GM23338 (cell line): ENCODE data around the gene PCF11. TPM values are rescaled to one million over a fixed set of nuclear protein-coding genes. Genes with fewer than 3 reads are reported as not detected.

Source experiments
- ATAC-seq: fragments of 200-7000 bp; cut with Tn5 transposase; 3 replicates; pipeline ENCODE4 v1.9.1; 2020
- DNase-seq: peaks from one replicate; pipeline ENCODE4 v3.0.0-alpha.2; 2015; ENCODE audit warnings: low spot score
- H2AFZ ChIP-seq: fragments of 200-600 bp; sonication (generic); 2 replicates; pipeline ENCODE4 v1.8.0; 2016; ENCODE audit warnings: antibody characterized with exemption, mild to moderate bottlenecking, moderate library complexity
- H3F3A ChIP-seq: fragments of 200-600 bp; sonication (generic); replicated peaks from 2 replicates; pipeline ENCODE4 v1.8.0; 2017; ENCODE audit warnings: antibody characterized with exemption, mixed run types, low read depth
- H3K27ac ChIP-seq: fragments of 200-600 bp; sonication (generic); 2 replicates; pipeline ENCODE4 v1.6.1; 2016; ENCODE audit warnings: low read depth
- H3K27me3 ChIP-seq: fragments of 200-600 bp; sonication (generic); 2 replicates; pipeline ENCODE4 v1.8.0; 2016; ENCODE audit warnings: mild to moderate bottlenecking, mixed run types, moderate library complexity; ENCODE audit not compliant: insufficient read depth
- H3K36me3 ChIP-seq: fragments of 200-600 bp; sonication (generic); 2 replicates; pipeline ENCODE4 v1.8.0; 2016; ENCODE audit warnings: mild to moderate bottlenecking; ENCODE audit not compliant: insufficient read depth
- H3K4me1 ChIP-seq: fragments of 200-600 bp; sonication (generic); 2 replicates; pipeline ENCODE4 v1.8.0; 2016; ENCODE audit warnings: mild to moderate bottlenecking, moderate library complexity; ENCODE audit not compliant: insufficient read depth
- H3K4me2 ChIP-seq: fragments of 200-600 bp; sonication (generic); 2 replicates; pipeline ENCODE4 v1.7.1; 2017; ENCODE audit warnings: mixed run types
- H3K4me3 ChIP-seq: fragments of 200-600 bp; sonication (generic); 2 replicates; pipeline ENCODE4 v1.6.1; 2016; ENCODE audit warnings: mixed run types
- H3K79me2 ChIP-seq: fragments of 200-600 bp; sonication (generic); replicated peaks from 2 replicates; pipeline ENCODE4 v1.8.0; 2017; ENCODE audit warnings: mild to moderate bottlenecking; ENCODE audit not compliant: insufficient read depth
- H3K9me2 ChIP-seq: fragments of 200-600 bp; sonication (generic); 2 replicates; pipeline ENCODE4 v1.8.0; 2017; ENCODE audit not compliant: insufficient read depth
- H4K20me1 ChIP-seq: fragments of 200-600 bp; sonication (generic); replicated peaks from 2 replicates; pipeline ENCODE4 v1.8.0; 2017; ENCODE audit warnings: mild to moderate bottlenecking; ENCODE audit not compliant: insufficient read depth
- H3K27ac Mint-ChIP-seq: 2 replicates; pipeline ENCODE4 v1.8.0; 2020; ENCODE audit warnings: inconsistent platforms, mild to moderate bottlenecking, moderate library complexity, mixed read lengths
- H3K27me3 Mint-ChIP-seq: 3 replicates; pipeline ENCODE4 v1.8.0; 2022; ENCODE audit warnings: low read depth, mild to moderate bottlenecking, moderate library complexity, mixed read lengths, inconsistent platforms; ENCODE audit not compliant: insufficient read depth, poor library complexity
- H3K36me3 Mint-ChIP-seq: 3 replicates; pipeline ENCODE4 v1.8.0; 2021; ENCODE audit warnings: low read depth, mild to moderate bottlenecking, inconsistent platforms, moderate library complexity, mixed read lengths
- H3K4me1 Mint-ChIP-seq: 3 replicates; pipeline ENCODE4 v1.8.0; 2020; ENCODE audit warnings: mild to moderate bottlenecking, inconsistent platforms, mixed read lengths
- H3K4me3 Mint-ChIP-seq: 3 replicates; pipeline ENCODE4 v1.8.0; 2021; ENCODE audit warnings: moderate library complexity, mild to moderate bottlenecking, inconsistent platforms, mixed read lengths
- H3K9me3 Mint-ChIP-seq: 3 replicates; pipeline ENCODE4 v1.8.0; 2020; ENCODE audit warnings: moderate library complexity, mild to moderate bottlenecking, inconsistent platforms, mixed read lengths
- CREB1 ChIP-seq: fragments of 250-450 bp; sonication (Bioruptor Pico); IDR thresholded peaks from 2 replicates; pipeline ENCODE4 v1.5.0; 2020; ENCODE audit warnings: low read depth, mild to moderate bottlenecking, moderate library complexity
- CTCF ChIP-seq, 2 experiments: fragments of 200-600 bp in 1 of 2; sonication (generic) in 1 of 2; conservative IDR thresholded peaks; 2 replicates each; pipeline versions ENCODE4 v1.5.1 to v1.6.1; 2016 to 2017; ENCODE audit warnings: antibody characterized with exemption in 2 of 2, low read depth in 2 of 2, mild to moderate bottlenecking in 2 of 2, moderate library complexity in 1 of 2
- EZH2 ChIP-seq: fragments of 200-600 bp; sonication (generic); IDR thresholded peaks from one replicate; pipeline ENCODE4 v1.8.0; 2017; ENCODE audit warnings: antibody characterized with exemption, mild to moderate bottlenecking, low read depth; ENCODE audit not compliant: unreplicated experiment
- EZH2phosphoT487 ChIP-seq: fragments of 200-600 bp; sonication (generic); IDR thresholded peaks from one replicate; pipeline ENCODE4 v1.8.1; 2018; ENCODE audit warnings: antibody characterized with exemption; ENCODE audit not compliant: unreplicated experiment
- JUNB ChIP-seq: IDR thresholded peaks from one replicate; pipeline ENCODE4 v1.6.1; 2016; ENCODE audit warnings: antibody characterized with exemption; ENCODE audit not compliant: unreplicated experiment
- POLR2AphosphoS5 ChIP-seq: IDR thresholded peaks from 2 replicates; pipeline ENCODE4 v1.6.1; 2016; ENCODE audit warnings: antibody characterized with exemption, low read depth
- STAT1 ChIP-seq: IDR thresholded peaks from one replicate; pipeline ENCODE4 v1.6.1; 2016; ENCODE audit warnings: antibody characterized with exemption; ENCODE audit not compliant: unreplicated experiment
- ZNF114 ChIP-seq: fragments of 250-450 bp; sonication (Bioruptor Pico); IDR thresholded peaks from 2 replicates; pipeline ENCODE4 v1.5.0; 2020; ENCODE audit warnings: mild to moderate bottlenecking, moderate library complexity
- polyA plus RNA-seq: library from polyadenylated mRNA; unstranded; fragments of >200 nt; fragmentation: Nextera tagmentation; extraction: Ambion mirVana; gene quantifications from 2 replicates; pipeline ENCODE4 v1.2.1, GENCODE V29; 2016
- total RNA-seq: library from RNA; depleted of rRNA; stranded (reverse); fragments of >200 nt; shearing (Covaris generic); gene quantifications from 2 replicates; pipeline ENCODE4 v1.2.3, GENCODE V29; 2014
- TF ChIP-seq, protein P1 (sequence below): IDR thresholded peaks from 2 replicates; pipeline ENCODE4 v1.6.1; 2016; ENCODE audit warnings: antibody characterized with exemption
- TF ChIP-seq, protein P2 (sequence below): IDR thresholded peaks from one replicate; pipeline ENCODE4 v1.6.1; 2018; ENCODE audit warnings: antibody characterized with exemption; ENCODE audit not compliant: unreplicated experiment

Gene PCF11
- total and polyA plus RNA-seq, 2 experiments from 2014 or later: 23.0 to 44.2 TPM

DNA sequence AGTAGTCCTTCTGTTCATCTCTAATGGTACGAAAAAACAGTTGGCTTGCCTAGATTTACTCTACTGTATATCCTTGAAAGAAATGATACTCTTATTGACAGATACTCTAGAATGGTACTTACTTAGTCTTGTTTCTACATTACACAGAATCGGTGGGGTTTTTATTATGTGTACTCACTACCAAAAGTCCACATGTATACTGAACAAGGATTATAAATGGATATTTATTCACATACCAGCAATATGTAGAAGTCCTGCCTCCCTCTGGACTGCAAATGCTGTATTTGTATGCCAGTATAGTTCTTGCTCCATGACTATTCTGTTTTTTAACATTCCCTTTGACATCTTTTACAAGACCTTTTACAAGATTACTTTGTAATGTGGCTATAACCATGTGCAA lies 13.9 kb downstream of the PCF11 start (continued):
- TF ChIP-seq CREB1 (CRISPR knock-in tag) (no peak), CTCF (conservative IDR thresholded peaks at IDR 0.05; ENCODE audit: low read depth in 2 of 2) (no peak), STAT1 (no peak), JUNB (no peak)

DNA sequence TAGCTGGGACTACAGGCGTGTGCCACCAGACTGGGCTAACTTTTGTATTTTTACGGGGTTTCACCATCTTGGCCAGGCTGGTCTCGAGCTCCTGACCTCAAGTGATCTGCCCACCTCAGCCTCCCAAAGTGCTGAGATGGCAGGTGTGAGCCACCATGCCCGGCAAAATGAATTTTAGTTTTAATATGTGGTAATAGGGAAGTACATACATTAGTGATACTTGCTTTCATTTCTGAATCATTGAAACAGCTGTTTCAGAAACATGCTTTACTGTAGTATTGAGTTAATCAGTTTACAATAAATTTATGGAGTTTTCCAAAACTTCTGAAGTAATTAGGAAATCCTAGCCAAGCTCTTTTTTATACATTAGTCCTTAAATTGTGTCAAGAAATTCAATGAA lies 15.6 kb downstream of the PCF11 start:
- H3K4me3 ChIP-seq: no peak overlapping the region
- H2AFZ ChIP-seq: no peak overlapping the region
- H3K4me2 ChIP-seq: no peak overlapping the region
- H3K79me2 ChIP-seq: peaks cover 89% of the 10 kb centered on the region
- no peaks in the 10 kb centered on the region for H3K4me1 ChIP-seq
- no peak overlapping the region for H3K27ac Mint-ChIP-seq
- H3K9me2 ChIP-seq: no peaks in the 10 kb centered on the region
- no peaks in the 10 kb centered on the region for H3K9me3 Mint-ChIP-seq
- no peak for TF ChIP-seq CTCF (conservative IDR thresholded peaks at IDR 0.05; ENCODE audit: low read depth in 2 of 2)
- TF ChIP-seq CREB1 (CRISPR knock-in tag): no peak
- ATAC-seq (no peak), DNase-seq (no peak)
- peaks cover 43% of the 10 kb centered on the region for H4K20me1 ChIP-seq
- H3F3A ChIP-seq: no peaks in the 10 kb centered on the region
- no peak overlapping the region for H3K4me3 Mint-ChIP-seq
- no peak overlapping the region for H3K27ac ChIP-seq
- no peaks in the 10 kb centered on the region for H3K27me3 ChIP-seq
- H3K36me3 Mint-ChIP-seq: peaks cover 76% of the 10 kb centered on the region
- peaks cover 53% of the 10 kb centered on the region for H3K36me3 ChIP-seq
- H3K4me1 Mint-ChIP-seq: peaks cover 7% of the 10 kb centered on the region; the same call in 1 of the 3 replicates
- H3K27me3 Mint-ChIP-seq: peaks cover 2% of the 10 kb centered on the region

DNA sequence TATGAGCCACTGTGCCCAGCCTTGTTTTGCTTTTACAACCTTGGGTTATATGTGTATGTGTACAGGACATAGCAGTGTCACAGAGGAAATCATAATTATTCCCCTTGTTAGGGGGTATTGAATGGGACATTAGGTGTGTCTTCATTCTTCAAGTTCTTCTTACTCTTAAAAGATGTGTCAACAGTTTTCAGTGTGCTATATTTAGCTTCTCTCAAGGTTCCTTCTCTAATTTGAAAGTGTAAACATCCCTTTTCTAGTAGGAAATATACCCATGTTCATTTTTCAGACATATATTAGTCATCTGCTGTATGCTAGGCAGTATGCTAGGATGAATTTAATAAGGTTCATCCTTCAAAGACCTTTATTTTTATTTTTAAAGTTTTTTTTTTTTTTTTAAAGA lies 17.1 kb downstream of the PCF11 start:
- Histone ChIP-seq H4K20me1 (peaks cover 41% of the 10 kb centered on the region), H3K4me3 (no peak overlapping the region), H3K79me2 (peaks cover 74% of the 10 kb centered on the region), H2AFZ (no peak overlapping the region), H3K4me1 (no peaks in the 10 kb centered on the region), H3K27ac (no peak overlapping the region), H3K9me2 (no peaks in the 10 kb centered on the region), H3K4me2 (no peak overlapping the region), H3K36me3 (peaks cover 58% of the 10 kb centered on the region), H3K27me3 (no peaks in the 10 kb centered on the region), H3F3A (no peaks in the 10 kb centered on the region)
- ATAC-seq (no peak), DNase-seq (no peak)
- peaks cover 72% of the 10 kb centered on the region for H3K36me3 Mint-ChIP-seq
- H3K4me1 Mint-ChIP-seq: peaks cover 7% of the 10 kb centered on the region; the same call in 1 of the 3 replicates
- no peak overlapping the region for H3K4me3 Mint-ChIP-seq
- no peaks in the 10 kb centered on the region for H3K27me3 Mint-ChIP-seq
- no peak overlapping the region for H3K27ac Mint-ChIP-seq
- H3K9me3 Mint-ChIP-seq: no peaks in the 10 kb centered on the region
- TF ChIP-seq CREB1 (CRISPR knock-in tag) (no peak), POLR2AphosphoS5 (no peak), ZNF114 (CRISPR knock-in tag) (no peak), EZH2phosphoT487 (no peak), EZH2 (no peak), STAT1 (no peak), JUNB (no peak), CTCF (conservative IDR thresholded peaks at IDR 0.05; ENCODE audit: low read depth in 2 of 2) (no peak)
- TF ChIP-seq, protein P1, sequence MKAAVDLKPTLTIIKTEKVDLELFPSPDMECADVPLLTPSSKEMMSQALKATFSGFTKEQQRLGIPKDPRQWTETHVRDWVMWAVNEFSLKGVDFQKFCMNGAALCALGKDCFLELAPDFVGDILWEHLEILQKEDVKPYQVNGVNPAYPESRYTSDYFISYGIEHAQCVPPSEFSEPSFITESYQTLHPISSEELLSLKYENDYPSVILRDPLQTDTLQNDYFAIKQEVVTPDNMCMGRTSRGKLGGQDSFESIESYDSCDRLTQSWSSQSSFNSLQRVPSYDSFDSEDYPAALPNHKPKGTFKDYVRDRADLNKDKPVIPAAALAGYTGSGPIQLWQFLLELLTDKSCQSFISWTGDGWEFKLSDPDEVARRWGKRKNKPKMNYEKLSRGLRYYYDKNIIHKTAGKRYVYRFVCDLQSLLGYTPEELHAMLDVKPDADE: no peak
- TF ChIP-seq, protein P2, sequence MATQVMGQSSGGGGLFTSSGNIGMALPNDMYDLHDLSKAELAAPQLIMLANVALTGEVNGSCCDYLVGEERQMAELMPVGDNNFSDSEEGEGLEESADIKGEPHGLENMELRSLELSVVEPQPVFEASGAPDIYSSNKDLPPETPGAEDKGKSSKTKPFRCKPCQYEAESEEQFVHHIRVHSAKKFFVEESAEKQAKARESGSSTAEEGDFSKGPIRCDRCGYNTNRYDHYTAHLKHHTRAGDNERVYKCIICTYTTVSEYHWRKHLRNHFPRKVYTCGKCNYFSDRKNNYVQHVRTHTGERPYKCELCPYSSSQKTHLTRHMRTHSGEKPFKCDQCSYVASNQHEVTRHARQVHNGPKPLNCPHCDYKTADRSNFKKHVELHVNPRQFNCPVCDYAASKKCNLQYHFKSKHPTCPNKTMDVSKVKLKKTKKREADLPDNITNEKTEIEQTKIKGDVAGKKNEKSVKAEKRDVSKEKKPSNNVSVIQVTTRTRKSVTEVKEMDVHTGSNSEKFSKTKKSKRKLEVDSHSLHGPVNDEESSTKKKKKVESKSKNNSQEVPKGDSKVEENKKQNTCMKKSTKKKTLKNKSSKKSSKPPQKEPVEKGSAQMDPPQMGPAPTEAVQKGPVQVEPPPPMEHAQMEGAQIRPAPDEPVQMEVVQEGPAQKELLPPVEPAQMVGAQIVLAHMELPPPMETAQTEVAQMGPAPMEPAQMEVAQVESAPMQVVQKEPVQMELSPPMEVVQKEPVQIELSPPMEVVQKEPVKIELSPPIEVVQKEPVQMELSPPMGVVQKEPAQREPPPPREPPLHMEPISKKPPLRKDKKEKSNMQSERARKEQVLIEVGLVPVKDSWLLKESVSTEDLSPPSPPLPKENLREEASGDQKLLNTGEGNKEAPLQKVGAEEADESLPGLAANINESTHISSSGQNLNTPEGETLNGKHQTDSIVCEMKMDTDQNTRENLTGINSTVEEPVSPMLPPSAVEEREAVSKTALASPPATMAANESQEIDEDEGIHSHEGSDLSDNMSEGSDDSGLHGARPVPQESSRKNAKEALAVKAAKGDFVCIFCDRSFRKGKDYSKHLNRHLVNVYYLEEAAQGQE: no peak
